ENCODE data around the gene SERPINA1.

GRCh38 chr14:94329857-94330256, 58.5 kb downstream of the SERPINA1 start:
- TF ChIP-seq CTCF (IDR thresholded peaks at IDR 0.05) (no peak), ZFX (IDR thresholded peaks at IDR 0.05; ENCODE audit: borderline replicate concordance) (no peak)
